GM23248 (cell line): ENCODE data around the gene RELL1. TPM values are rescaled to one million over a fixed set of nuclear protein-coding genes. Genes with fewer than 3 reads are reported as not detected.

Experiments
- DNase-seq: peaks from one replicate; pipeline ENCODE4 v3.0.0-alpha.2; 2015
- H2AFZ ChIP-seq: fragments of 200-600 bp; sonication (generic); 2 replicates; pipeline ENCODE4 v1.6.1; 2016; ENCODE audit warnings: antibody characterized with exemption
- H3F3A ChIP-seq: fragments of 200-600 bp; sonication (generic); 2 replicates; pipeline ENCODE4 v1.6.1; 2016; ENCODE audit warnings: mild to moderate bottlenecking, antibody characterized with exemption, mixed run types; ENCODE audit not compliant: insufficient read depth
- H3K27ac ChIP-seq: fragments of 200-600 bp; sonication (generic); 2 replicates; pipeline ENCODE4 v1.5.1; 2016; ENCODE audit warnings: mild to moderate bottlenecking
- H3K27me3 ChIP-seq: fragments of 200-600 bp; sonication (generic); replicated peaks from 2 replicates; pipeline ENCODE4 v1.6.1; 2016; ENCODE audit warnings: mild to moderate bottlenecking; ENCODE audit not compliant: insufficient read depth
- H3K36me3 ChIP-seq: fragments of 200-600 bp; sonication (generic); 2 replicates; pipeline ENCODE4 v1.6.1; 2016; ENCODE audit warnings: low read depth, mild to moderate bottlenecking
- H3K4me1 ChIP-seq: fragments of 200-600 bp; sonication (generic); 2 replicates; pipeline ENCODE4 v1.6.1; 2016; ENCODE audit warnings: mild to moderate bottlenecking; ENCODE audit not compliant: insufficient read depth
- H3K4me2 ChIP-seq: fragments of 200-600 bp; sonication (generic); one replicate; pipeline ENCODE4 v1.6.1; 2016; ENCODE audit warnings: mild to moderate bottlenecking; ENCODE audit not compliant: unreplicated experiment
- H3K4me3 ChIP-seq: fragments of 200-600 bp; sonication (generic); 2 replicates; pipeline ENCODE4 v1.5.1; 2016; ENCODE audit warnings: mild to moderate bottlenecking
- H3K79me2 ChIP-seq: fragments of 200-600 bp; sonication (generic); 2 replicates; pipeline ENCODE4 v1.6.1; 2016; ENCODE audit warnings: mild to moderate bottlenecking; ENCODE audit not compliant: insufficient read depth
- H3K9ac ChIP-seq: fragments of 200-600 bp; sonication (generic); 2 replicates; pipeline ENCODE4 v1.6.1; 2016; ENCODE audit warnings: mild to moderate bottlenecking
- H3K9me2 ChIP-seq: fragments of 200-600 bp; sonication (generic); 2 replicates; pipeline ENCODE4 v1.6.1; 2016; ENCODE audit warnings: mixed run types, mild to moderate bottlenecking, moderate library complexity; ENCODE audit not compliant: insufficient read depth
- H3K9me3 ChIP-seq: fragments of 200-600 bp; sonication (generic); one replicate; pipeline ENCODE4 v1.6.1; 2017; ENCODE audit warnings: low read depth
- H4K20me1 ChIP-seq: fragments of 200-600 bp; sonication (generic); 2 replicates; pipeline ENCODE4 v1.6.0; 2016; ENCODE audit not compliant: insufficient read depth
- EZH2 ChIP-seq: fragments of 200-600 bp; sonication (generic); IDR thresholded peaks from 2 replicates; pipeline ENCODE4 v1.6.1; 2018; ENCODE audit warnings: antibody characterized with exemption, mild to moderate bottlenecking; ENCODE audit not compliant: insufficient read depth, poor library complexity, severe bottlenecking
- EZH2phosphoT487 ChIP-seq: fragments of 200-600 bp; sonication (generic); IDR thresholded peaks from 2 replicates; pipeline ENCODE4 v1.6.1; 2018; ENCODE audit warnings: antibody characterized with exemption, moderate library complexity, mild to moderate bottlenecking, low read depth; ENCODE audit not compliant: insufficient read depth
- WGBS, 2 experiments: methylation state at CpG; one replicate each; pipeline ENCODE4 v1.1.6; 2015 to 2017; ENCODE audit warnings: low lambda C conversion rate in 2 of 2, low coverage in 1 of 2; ENCODE audit errors: missing lambda C conversion rate in 2 of 2; 5-methylcytosine and 5-hydroxymethylcytosine counted together
- in situ Hi-C: fragments of 300-500 bp; cut with MboI; formaldehyde crosslinking; loops from 2 replicates; pipeline ENCODE4 v1.15.0; 2020
- polyA plus RNA-seq: library from polyadenylated mRNA; unstranded; fragments of >200 nt; fragmentation: Nextera tagmentation; extraction: Ambion mirVana; gene quantifications from 2 replicates; pipeline ENCODE4 v1.2.1, GENCODE V29; 2016
- total RNA-seq: library from RNA; depleted of rRNA; stranded (reverse); fragments of >200 nt; shearing (Covaris generic); gene quantifications from 2 replicates; pipeline ENCODE4 v1.2.3, GENCODE V29; 2014; rRNA removed

The RELL1 gene, protein sequence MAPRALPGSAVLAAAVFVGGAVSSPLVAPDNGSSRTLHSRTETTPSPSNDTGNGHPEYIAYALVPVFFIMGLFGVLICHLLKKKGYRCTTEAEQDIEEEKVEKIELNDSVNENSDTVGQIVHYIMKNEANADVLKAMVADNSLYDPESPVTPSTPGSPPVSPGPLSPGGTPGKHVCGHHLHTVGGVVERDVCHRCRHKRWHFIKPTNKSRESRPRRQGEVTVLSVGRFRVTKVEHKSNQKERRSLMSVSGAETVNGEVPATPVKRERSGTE
- total RNA-seq (39.2 and 42.5 TPM in 2 replicates), polyA plus RNA-seq (7.7 TPM in 2 replicates)

DNA sequence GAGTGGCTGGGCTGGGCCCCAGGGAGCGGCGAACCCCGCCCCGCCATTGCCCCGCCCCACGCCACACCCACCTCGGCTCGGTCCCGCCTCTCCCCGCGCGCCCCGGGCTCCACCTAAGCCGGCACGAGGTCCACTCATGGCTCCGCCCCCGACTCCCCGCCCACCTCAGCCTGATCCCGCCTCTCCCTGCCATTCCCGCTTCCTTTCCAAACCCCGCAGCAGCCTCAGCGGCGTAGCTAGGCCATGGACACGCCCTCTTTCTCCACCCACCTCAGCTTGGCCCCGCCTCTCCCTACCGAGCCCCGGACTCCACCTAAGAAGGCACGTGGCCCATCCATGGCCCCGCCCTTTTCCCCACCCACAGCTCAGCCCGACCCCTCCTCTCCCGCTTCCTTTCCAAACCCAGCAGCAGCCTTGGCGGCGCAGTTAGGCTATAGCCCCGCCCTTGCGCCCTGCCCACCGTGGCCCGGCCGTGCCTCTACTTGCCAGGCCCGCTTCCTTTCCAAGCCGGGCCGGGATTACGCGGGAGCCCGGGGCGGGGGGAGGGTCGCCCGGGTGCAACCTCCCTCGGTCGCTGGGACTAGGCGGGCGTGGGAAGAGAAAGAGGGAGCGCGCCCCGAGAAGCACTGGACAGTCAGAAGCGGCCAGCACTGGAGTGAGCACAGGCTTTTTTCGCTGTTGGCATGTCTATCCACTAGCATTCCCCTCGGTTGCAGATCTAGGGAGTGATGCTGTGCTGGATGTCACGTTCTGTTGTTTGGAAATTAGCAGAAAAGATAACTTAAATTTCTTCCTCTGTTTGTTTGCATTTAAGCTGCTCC, at the start of gene RELL1:
Gene RELL1 (minus strand): TSS at position 4 of the 821 bp plus-strand sequence. CDS start 89 bp downstream, outside the sequence.
- peak; percentile 99 for DNase-seq
- no peaks in the 10 kb centered on the region for H3K9me3 ChIP-seq
- H3K4me1 ChIP-seq: peaks cover 10% of the 10 kb centered on the region
- peak within 1 kb of the TSS; percentile 86 for H2AFZ ChIP-seq
- H3K79me2 ChIP-seq: peaks cover 35% of the 10 kb centered on the region
- 1% methylated on average over 28 to 56 of the region's 58 CpGs for WGBS, 2 experiments
- in situ Hi-C loops: no loop called here
- no peak for TF ChIP-seq EZH2phosphoT487
- no peak for TF ChIP-seq EZH2
- peak within 1 kb of the TSS; percentile 94 for H3K4me3 ChIP-seq
- H3K27ac ChIP-seq: peak within 1 kb of the TSS; percentile 84
- H3F3A ChIP-seq: peaks cover 19% of the 10 kb centered on the region
- peak within 1 kb of the TSS; percentile 93 for H3K9ac ChIP-seq
- no peaks in the 10 kb centered on the region for H3K36me3 ChIP-seq
- H3K4me2 ChIP-seq: peak within 1 kb of the TSS; percentile 93
- no peaks in the 10 kb centered on the region for H3K27me3 ChIP-seq
- no peaks in the 10 kb centered on the region for H3K9me2 ChIP-seq
- H4K20me1 ChIP-seq: no peaks in the 10 kb centered on the region

DNA sequence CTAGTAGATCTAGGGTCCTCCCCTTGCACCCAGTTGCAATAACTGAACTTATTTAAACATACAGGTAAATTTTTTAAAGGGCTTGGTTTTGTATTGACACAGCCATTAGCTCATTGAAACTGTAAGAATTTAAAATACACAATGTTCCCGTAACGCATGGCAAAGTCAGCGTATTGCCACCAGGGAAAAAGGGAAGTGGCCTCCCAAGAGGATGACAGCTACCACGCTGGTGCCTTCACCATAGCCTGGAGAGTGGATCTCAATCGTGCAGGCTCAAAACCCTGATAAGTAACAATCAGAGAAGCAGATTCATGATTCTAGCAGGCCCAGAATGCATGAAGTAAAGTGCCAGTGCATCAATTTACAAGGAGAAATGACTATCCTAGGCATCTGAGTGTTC, 49.4 kb upstream of the RELL1 start:
- in situ Hi-C loops: no loop called here
- Histone ChIP-seq H3K4me2 (no peak overlapping the region), H3K27me3 (peaks cover 4% of the 10 kb centered on the region; the same call in 1 of the 2 replicates), H3K36me3 (no peaks in the 10 kb centered on the region), H3K4me3 (no peak overlapping the region), H2AFZ (no peak overlapping the region), H3K9me3 (no peaks in the 10 kb centered on the region), H3K79me2 (no peaks in the 10 kb centered on the region), H3K9ac (no peak overlapping the region), H4K20me1 (no peaks in the 10 kb centered on the region), H3K4me1 (no peaks in the 10 kb centered on the region), H3F3A (peaks cover 8% of the 10 kb centered on the region), H3K27ac (no peak overlapping the region), H3K9me2 (no peaks in the 10 kb centered on the region)
- no peak for DNase-seq
- WGBS, 2 experiments: 80 to 81% methylated on average over 5 of the region's 5 CpGs
- no peak for TF ChIP-seq EZH2
- no peak for TF ChIP-seq EZH2phosphoT487

DNA sequence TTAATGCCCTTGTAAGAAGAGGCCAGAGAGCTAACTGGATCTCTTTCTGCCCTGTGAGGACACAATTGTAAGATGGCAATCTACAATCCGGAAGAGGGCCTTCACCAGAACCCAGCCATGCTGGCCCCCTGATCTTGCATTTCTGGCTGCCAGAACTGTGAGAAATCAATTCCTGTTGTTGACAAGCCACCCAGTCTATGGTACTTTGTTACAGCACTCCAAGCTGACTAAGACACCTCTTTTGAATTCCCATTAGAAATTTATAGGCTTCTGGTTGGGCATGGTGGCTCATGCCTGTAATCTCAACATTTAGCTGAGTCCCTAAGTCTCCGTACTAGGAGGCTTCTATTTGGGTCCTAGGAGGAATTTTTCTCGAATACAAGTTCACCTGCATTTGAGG, 48.8 kb upstream of the RELL1 start:
- Histone ChIP-seq H3K4me3 (no peak overlapping the region), H3K4me1 (no peaks in the 10 kb centered on the region), H3F3A (peaks cover 8% of the 10 kb centered on the region), H4K20me1 (no peaks in the 10 kb centered on the region), H3K27me3 (no peaks in the 10 kb centered on the region), H3K9me3 (no peaks in the 10 kb centered on the region), H3K9ac (no peak overlapping the region), H3K4me2 (no peak overlapping the region), H2AFZ (no peak overlapping the region), H3K9me2 (no peaks in the 10 kb centered on the region), H3K36me3 (no peaks in the 10 kb centered on the region), H3K27ac (no peak overlapping the region), H3K79me2 (no peaks in the 10 kb centered on the region)
- no peak for DNase-seq
- WGBS, 2 experiments: 73 to 86% methylated on average over 3 of the region's 3 CpGs
- in situ Hi-C loops: no loop called here
- TF ChIP-seq EZH2: no peak
- TF ChIP-seq EZH2phosphoT487: no peak

DNA sequence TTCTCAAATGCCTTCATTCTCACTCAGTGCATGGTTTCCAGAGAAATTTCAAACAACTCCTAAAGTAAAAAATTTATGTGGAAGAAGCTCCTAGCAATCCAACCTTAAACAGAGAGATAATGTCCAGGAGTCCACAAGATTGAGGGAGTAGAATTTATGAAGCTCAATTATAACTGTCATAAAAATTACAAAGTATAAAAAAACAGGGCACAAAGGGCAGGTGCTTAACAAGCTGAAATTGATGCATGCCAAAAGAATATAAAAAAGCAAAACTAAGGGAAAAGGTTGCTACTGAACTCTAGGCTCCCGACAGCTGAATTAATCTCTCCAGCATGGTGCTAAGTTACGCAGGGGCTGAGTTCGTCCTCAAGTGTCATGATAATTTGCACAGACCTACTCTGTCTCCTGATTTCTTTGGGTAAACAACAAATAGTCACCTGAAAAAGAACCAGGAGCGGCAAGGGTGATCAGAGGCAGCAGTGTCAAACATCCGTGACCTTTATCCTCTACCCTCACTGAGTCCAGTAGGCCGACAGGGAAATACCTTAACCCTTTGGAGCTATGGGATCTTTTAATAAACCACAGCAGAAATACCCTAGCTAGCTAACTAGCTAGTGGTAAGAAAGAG, 47.2 kb upstream of the RELL1 start:
- no peaks in the 10 kb centered on the region for H3K79me2 ChIP-seq
- H3K36me3 ChIP-seq: no peaks in the 10 kb centered on the region
- no peak overlapping the region for H3K4me3 ChIP-seq
- H3K9ac ChIP-seq: no peak overlapping the region
- in situ Hi-C loops: no loop called here
- no peak overlapping the region for H3K4me2 ChIP-seq
- no peaks in the 10 kb centered on the region for H3K9me3 ChIP-seq
- WGBS, 2 experiments: 65 to 70% methylated on average over 6 of the region's 6 CpGs
- no peak overlapping the region for H3K27ac ChIP-seq
- no peaks in the 10 kb centered on the region for H3K4me1 ChIP-seq
- no peak overlapping the region for H2AFZ ChIP-seq
- no peak for DNase-seq
- no peaks in the 10 kb centered on the region for H3K9me2 ChIP-seq
- peaks cover 8% of the 10 kb centered on the region for H3F3A ChIP-seq
- no peaks in the 10 kb centered on the region for H4K20me1 ChIP-seq
- no peak for TF ChIP-seq EZH2phosphoT487
- TF ChIP-seq EZH2: no peak
- H3K27me3 ChIP-seq: no peaks in the 10 kb centered on the region
